RCC 7860 (cell line): ENCODE measurements around the gene SDCBP2.
"Not testable (repeated sequence)": the region's sequence is repeated elsewhere in the genome, so short reads cannot be mapped to it uniquely, and the experiment has no call there.

ENCODE experiments used
- DNase-seq: peaks from one replicate; pipeline ENCODE4 v3.0.0-alpha.2; 2015; ENCODE audit warnings: low spot score
- FAIRE-seq: peaks from 2 replicates; lab custom pipeline; 2012; peaks lifted over from hg19 to GRCh38; lab: Jason Lieb, UNC

The SDCBP2 gene

GRCh38 chr20:1360094-1360846, 31.3 kb upstream of the SDCBP2 start:
- no peak for FAIRE-seq
- DNase-seq = no peak

- DNase-seq (peak; percentile 27), FAIRE-seq (peak; percentile 79)
Measured at GRCh38 chr20:1357921-1358671, 29.2 kb upstream of the SDCBP2 start.

- no peak for DNase-seq
- no peak for FAIRE-seq
Measured at GRCh38 chr20:1353956-1354355, 25.0 kb upstream of the SDCBP2 start.

- no peak for FAIRE-seq
- no peak for DNase-seq
Measured at GRCh38 chr20:1346315-1346969, 17.5 kb upstream of the SDCBP2 start.

GRCh38 chr20:1345756-1346093, 16.8 kb upstream of the SDCBP2 start:
- FAIRE-seq = no peak
- no peak for DNase-seq

- DNase-seq (no peak), FAIRE-seq (no peak)
Measured at GRCh38 chr20:1345030-1345755, 16.3 kb upstream of the SDCBP2 start.

- not testable (repeated sequence) for FAIRE-seq, DNase-seq
Measured at GRCh38 chr20:1343446-1344124, 14.6 kb upstream of the SDCBP2 start.

GRCh38 chr20:1341561-1342265, 12.8 kb upstream of the SDCBP2 start:
- FAIRE-seq (no peak), DNase-seq (no peak)

GRCh38 chr20:1338801-1339200, 9.9 kb upstream of the SDCBP2 start:
- DNase-seq = no peak
- FAIRE-seq = no peak

- FAIRE-seq (no peak), DNase-seq (no peak)
Measured at GRCh38 chr20:1338096-1338495, 9.2 kb upstream of the SDCBP2 start.

GRCh38 chr20:1337441-1337840, 8.5 kb upstream of the SDCBP2 start:
- FAIRE-seq = no peak
- no peak for DNase-seq

GRCh38 chr20:1336699-1337367, 7.9 kb upstream of the SDCBP2 start:
- FAIRE-seq = no peak
- DNase-seq = no peak

- FAIRE-seq (no peak), DNase-seq (no peak)
Measured at GRCh38 chr20:1335961-1336698, 7.2 kb upstream of the SDCBP2 start.

- DNase-seq (no peak), FAIRE-seq (no peak)
Measured at GRCh38 chr20:1334761-1335160, 5.8 kb upstream of the SDCBP2 start.

- FAIRE-seq (no peak), DNase-seq (no peak)
Measured at GRCh38 chr20:1334370-1334731, 5.4 kb upstream of the SDCBP2 start.

- FAIRE-seq = no peak
Measured at GRCh38 chr20:1333462-1334369, 4.8 kb upstream of the SDCBP2 start.

GRCh38 chr20:1332749-1333300, 3.9 kb upstream of the SDCBP2 start:
- no peak for DNase-seq
- FAIRE-seq = no peak

More at GRCh38 chr20:1333462-1334369, 4.8 kb upstream of the SDCBP2 start:
- no peak for DNase-seq
